GM18907 (cell line): ENCODE results near the gene YTHDF1.
A peak's percentile ranks its signal among the peaks of the same experiment; 100 is the strongest.
"Not testable (repeated sequence)": the region's sequence is repeated elsewhere in the genome, so short reads cannot be mapped to it uniquely, and the experiment has no call there.

Experiments
- ATAC-seq: cut with Tn5 transposase; IDR thresholded peaks from one replicate; pipeline ENCODE4 v1.9.1; 2021; ENCODE audit warnings: mild to moderate bottlenecking, moderate library complexity; ENCODE audit not compliant: unreplicated experiment

Gene YTHDF1

GRCh38 chr20:63216041-63216848, at the start of gene YTHDF1:
Gene YTHDF1 (minus strand): TSS chr20:63216131. CDS start chr20:63215892, 239 bp downstream.
- ATAC-seq: peak; percentile 83

- no peak for ATAC-seq
These were observed 48.6 kb upstream of the YTHDF1 start for GRCh38 chr20:63264519-63264918.

- no peak for ATAC-seq
These were observed 48.1 kb upstream of the YTHDF1 start for GRCh38 chr20:63264000-63264399.

GRCh38 chr20:63262836-63263235, 46.9 kb upstream of the YTHDF1 start:
- no peak for ATAC-seq

GRCh38 chr20:63261795-63262528, 46.0 kb upstream of the YTHDF1 start:
- no peak for ATAC-seq

- no peak for ATAC-seq
These were observed 45.3 kb upstream of the YTHDF1 start for GRCh38 chr20:63261060-63261794.

- ATAC-seq: no peak
These were observed 44.6 kb upstream of the YTHDF1 start for GRCh38 chr20:63260521-63260920.

GRCh38 chr20:63259734-63260460, 44.0 kb upstream of the YTHDF1 start:
- no peak for ATAC-seq

- ATAC-seq: no peak
These were observed 42.9 kb upstream of the YTHDF1 start for GRCh38 chr20:63258781-63259180.

GRCh38 chr20:63257629-63258028, 41.7 kb upstream of the YTHDF1 start:
- no peak for ATAC-seq

GRCh38 chr20:63256954-63257353, 41.0 kb upstream of the YTHDF1 start:
- no peak for ATAC-seq

GRCh38 chr20:63255931-63256704, 40.2 kb upstream of the YTHDF1 start:
- ATAC-seq: no peak

- ATAC-seq: no peak
These were observed 38.9 kb upstream of the YTHDF1 start for GRCh38 chr20:63254606-63255384.

GRCh38 chr20:63254232-63254605, 38.3 kb upstream of the YTHDF1 start, which contains the start of gene NKAIN4:
Gene NKAIN4 (minus strand): TSS chr20:63254463. CDS start chr20:63254450, 13 bp downstream.
- ATAC-seq: no peak

GRCh38 chr20:63253438-63254231, 37.7 kb upstream of the YTHDF1 start:
- no peak for ATAC-seq

GRCh38 chr20:63253065-63253437, 37.1 kb upstream of the YTHDF1 start:
- ATAC-seq: no peak

- ATAC-seq: no peak
These were observed 36.4 kb upstream of the YTHDF1 start for GRCh38 chr20:63252284-63252711.

GRCh38 chr20:63251350-63251749, 35.4 kb upstream of the YTHDF1 start:
- ATAC-seq: not testable (repeated sequence)
